Hematopoietic multipotent progenitor cell treated with erythropoietin and hydrocortisone succinate and interleukin-3 and kit ligand, for 4 days (in vitro differentiated cells): ENCODE measurements around the gene ETV6.
A peak's percentile ranks its signal among the peaks of the same experiment; 100 is the strongest.
"Not testable (repeated sequence)": the region's sequence is repeated elsewhere in the genome, so short reads cannot be mapped to it uniquely, and the experiment has no call there.

Experiments
- DNase-seq: peaks from one replicate; pipeline ENCODE4 v3.0.0-alpha.2; 2015

The ETV6 gene

GRCh38 chr12:11672256-11673191, 23.1 kb downstream of the ETV6 start:
- DNase-seq: no peak

DNA sequence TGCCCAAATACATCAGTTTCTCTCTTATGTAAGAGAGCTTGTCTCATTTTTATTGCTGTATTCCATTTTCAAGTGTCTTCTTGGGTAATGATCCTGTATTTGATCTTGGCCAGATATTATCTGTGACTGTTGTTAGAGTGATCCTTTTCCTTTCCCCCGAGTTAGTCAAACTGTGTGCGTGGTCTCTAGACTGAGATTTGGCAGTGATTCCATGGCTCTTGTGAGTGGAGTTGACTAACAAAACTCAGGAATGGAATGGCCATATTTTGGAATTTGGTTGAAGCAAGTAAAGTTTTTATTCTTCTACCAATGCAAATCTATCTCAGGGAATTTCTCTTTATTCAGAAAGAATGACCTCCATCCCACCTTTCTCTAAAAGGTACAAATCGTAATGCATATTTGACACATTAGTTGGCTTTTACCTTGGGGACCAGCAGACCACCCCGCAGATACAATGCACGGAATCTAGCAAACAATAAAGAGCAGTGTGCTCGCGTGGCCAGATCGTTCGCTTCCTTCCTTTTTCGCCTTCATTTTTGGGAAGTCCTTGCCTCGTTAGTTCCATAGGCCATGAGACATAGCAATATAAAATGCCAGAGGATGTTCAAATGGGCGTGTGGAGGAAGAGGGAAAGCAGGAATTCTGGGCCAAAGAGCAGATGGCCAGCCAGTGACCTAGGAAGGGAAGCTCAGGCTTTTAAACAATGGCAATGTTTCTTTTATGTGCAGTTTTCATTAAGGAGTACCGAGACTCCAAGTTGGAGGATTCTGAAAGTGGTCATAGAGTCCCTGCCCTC, 24.4 kb downstream of the ETV6 start:
- no peak for DNase-seq

DNA sequence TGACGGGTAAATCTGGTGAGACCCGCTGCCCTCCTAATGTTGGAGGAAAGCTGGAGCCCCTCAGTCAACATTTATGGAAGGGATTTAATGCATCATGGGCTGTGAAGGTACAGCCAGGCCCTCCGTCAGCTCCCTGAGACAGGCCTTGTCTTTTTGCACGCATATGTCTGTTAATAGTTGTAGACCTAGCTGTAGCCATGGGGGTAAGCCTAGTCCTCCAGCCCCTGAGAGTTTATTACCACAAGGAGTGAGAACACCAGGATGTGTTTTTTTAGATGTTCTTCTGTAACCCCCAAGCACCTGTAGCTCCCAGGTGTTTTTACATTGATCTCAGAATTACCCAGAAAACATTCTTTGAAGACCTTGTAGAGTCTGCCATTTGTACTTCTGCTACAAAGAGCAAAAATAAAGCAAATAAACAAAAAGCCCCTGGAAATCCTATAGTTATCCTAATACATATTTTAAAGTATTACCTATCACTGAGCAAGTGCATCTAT, 25.5 kb downstream of the ETV6 start:
- no peak for DNase-seq

GRCh38 chr12:11676052-11676451, 26.6 kb downstream of the ETV6 start:
- DNase-seq: no peak

DNA sequence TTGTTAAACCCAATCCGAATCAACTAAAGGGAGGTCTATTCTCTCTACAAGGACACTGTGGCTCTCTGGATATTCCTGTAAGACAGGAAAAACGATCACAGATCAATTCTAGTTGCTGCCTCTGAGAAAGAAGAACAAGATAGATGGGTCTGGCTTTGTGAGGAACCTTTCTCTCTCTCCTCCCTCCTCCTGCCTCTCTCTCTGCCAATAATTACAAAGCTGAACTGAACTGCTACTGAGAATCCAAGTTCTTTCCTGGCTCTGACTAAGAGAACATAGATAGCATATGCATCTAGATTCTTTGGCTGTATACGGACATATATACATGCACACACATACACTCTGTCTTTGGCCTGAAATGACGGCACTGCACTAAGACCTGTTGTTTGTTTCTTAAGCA, 27.6 kb downstream of the ETV6 start:
- DNase-seq: no peak

GRCh38 chr12:11677752-11678151, 28.3 kb downstream of the ETV6 start:
- DNase-seq: no peak

GRCh38 chr12:11678781-11679180, 29.3 kb downstream of the ETV6 start:
- DNase-seq: peak; percentile 87

DNA sequence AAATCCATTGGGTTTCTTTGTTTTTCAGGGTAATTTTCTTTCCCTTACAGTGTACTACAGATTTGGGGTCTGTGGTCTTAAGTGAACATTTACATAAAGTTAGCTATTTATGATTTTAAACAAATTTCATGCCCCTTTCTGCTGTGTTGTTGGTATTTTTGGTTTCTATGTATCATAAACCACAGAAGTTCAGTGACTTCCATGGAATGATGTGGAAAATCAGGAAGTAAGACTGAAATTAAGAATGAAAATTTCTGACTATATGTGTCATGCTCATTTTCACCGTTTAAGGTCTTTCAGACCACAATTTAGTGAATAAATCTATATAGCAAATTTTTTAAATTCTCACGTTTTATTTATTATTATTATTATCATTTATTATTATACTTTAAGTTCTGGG, 31.7 kb downstream of the ETV6 start:
- no peak for DNase-seq

DNA sequence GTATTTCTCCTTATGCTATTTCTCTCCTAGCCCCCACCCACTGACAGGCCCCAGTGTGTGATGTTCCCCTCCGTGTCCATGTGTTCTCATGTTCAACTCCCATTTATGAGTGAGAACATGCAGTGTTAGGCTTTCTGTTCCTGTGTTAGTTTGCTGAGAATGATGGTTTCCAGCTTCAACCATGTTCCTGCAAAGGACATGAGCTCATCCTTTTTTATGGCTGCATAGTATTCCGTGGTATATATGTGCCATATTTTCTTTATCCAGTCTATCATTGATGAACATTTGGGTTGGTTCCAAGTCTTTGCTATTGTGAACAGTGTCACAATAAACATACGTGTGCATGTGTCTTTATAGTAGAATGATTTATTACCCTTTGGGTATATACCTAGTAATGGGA, 32.2 kb downstream of the ETV6 start:
- DNase-seq: not testable (repeated sequence)

DNA sequence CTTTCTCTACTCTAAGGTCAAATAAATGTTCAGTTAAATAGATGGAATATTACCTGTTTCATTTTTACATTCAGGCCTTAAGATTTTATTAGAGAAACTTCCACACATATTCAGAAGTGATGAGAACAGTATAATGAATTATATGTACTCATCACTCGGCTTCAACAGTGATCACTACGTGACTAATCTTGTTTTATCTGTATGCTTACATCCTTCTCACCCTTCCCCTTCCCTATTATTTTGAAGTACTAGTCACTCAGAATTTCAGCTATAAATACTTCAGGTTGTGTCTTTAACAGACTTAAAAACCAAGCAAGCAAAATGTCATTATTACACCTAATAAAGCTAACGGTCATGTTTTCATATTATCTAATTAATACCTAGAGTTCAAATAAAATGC, 34.9 kb downstream of the ETV6 start:
- peak; percentile 51 for DNase-seq

DNA sequence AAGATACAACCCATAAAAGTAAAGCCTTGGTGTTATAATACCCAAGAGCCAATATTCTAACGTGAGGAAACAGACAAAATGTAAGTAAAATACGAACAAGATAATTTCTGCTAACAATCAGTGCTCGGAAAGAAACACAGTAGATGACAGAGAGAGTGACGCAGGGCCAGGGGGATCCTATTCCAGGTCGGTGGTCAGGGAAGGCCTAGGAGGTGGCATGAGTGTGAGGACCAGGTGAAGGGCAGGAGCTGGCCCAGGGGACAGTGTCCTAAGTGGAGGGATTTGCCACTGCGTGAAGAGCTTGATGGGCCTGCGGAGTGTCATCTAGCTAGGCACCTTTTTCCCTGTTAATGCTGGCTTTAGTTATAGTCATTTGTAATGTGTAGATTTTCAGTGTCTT, 35.3 kb downstream of the ETV6 start:
- DNase-seq: no peak

DNA sequence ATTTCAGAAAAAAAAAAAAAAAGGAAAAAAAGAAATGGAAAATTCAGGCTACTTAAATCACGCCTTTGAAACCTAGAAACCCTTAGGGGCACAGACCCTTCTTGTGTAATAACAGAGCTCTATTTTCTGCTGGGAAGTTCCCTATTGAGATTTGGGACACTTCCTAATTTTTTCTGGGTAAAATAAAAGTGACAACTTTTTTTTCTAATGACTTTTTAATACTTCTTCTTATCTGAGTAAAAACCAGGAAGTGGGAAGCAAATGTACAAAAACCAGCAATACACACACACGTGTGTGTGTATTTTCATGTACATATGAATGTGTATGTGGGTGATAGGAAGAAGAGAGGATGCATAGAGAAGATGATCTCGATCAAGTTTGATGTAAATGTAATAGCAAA, 35.8 kb downstream of the ETV6 start:
- peak; percentile 51 for DNase-seq

GRCh38 chr12:11685716-11686115, 36.2 kb downstream of the ETV6 start:
- DNase-seq: no peak

DNA sequence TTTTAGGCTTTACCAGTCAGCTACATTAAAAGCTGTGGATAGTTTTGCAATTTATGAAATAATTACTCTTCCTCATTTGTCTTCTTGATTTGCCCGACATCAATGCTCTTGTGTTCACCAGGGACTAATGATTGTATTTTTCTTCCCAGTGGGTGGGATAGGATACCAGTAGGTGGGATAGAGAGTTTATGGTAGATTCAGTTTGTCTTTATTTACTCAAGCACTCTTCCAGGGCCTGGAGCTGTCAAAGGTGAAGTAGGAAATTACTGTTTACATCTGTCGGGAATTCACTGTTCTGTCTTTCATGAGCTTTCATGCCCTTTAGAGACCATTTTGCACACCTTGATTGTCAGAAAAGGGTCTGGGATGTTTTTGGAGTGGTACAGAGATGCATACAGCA, 36.6 kb downstream of the ETV6 start:
- no peak for DNase-seq

DNA sequence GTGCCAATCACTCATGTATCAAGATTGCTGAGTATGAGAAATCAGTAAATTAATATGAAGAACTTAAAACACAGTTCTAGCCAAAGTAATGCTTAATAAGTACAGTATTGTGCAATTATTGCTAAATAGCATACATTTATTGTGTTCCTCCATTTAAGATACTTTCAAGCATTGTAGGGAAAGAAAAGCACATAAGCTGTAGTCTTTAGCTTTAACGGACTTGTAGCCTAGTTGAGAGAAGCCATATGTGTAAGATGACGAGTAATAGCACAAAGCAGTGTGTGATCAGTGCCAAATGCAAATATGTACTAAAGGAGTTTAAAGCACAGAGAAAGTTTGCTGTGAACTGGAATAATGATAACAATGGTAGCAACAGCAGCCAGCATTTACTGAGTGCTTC, 38.1 kb downstream of the ETV6 start:
- DNase-seq: peak; percentile 41

- peak; percentile 41 for DNase-seq
Measured at GRCh38 chr12:11688379-11688778, 38.9 kb downstream of the ETV6 start.

- DNase-seq: no peak
Measured at GRCh38 chr12:11688831-11689230, 39.4 kb downstream of the ETV6 start.

DNA sequence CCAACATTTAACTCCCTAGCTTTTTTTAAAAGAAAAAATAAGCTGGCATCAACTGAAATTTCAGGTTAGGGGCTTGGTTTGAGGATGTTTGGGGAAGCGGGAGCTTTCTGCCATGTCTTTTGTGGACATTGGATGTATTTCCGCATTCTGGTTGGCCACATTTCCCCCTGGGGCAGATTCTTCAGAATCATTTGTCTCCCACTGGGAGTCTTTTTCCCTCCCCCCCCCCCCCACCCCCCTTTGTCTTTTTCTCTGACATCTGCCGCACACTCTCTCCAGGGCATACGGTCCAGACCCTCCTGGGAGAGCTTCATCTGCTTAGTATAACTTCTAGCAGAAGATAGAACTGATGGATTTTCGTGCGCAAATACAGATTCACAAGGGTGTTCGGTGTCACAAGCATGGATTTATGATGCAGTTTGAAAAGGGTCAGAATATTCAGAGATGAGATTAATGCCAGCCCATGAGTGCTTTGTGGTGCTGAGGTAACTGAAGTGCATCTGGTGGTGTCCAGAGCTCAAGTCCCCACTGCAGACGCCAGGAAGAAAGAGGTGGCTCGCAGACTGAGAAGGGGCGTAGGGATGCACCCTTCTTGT, 40.2 kb downstream of the ETV6 start:
- DNase-seq: no peak

DNA sequence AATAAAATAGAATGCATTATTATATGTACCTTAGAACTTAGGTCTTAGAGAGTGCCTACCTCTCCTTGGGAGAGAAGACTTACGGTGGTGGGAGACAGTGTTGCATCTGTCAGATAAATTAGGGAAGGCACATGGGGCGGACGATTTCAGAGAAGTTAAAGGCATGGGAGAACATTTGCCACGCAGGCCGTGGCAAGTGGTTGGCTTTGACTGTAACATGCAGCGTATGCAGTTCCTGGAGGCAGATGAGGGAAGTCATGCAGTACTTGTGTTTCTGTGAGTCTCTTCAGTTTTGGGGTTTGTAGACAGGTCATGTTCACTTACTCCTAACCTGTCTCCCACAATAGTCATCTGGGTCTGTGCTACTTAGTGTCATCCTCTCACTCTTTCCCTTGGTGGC, 43.6 kb downstream of the ETV6 start:
- DNase-seq: no peak

GRCh38 chr12:11693601-11694000, 44.1 kb downstream of the ETV6 start:
- DNase-seq: peak; percentile 53

DNA sequence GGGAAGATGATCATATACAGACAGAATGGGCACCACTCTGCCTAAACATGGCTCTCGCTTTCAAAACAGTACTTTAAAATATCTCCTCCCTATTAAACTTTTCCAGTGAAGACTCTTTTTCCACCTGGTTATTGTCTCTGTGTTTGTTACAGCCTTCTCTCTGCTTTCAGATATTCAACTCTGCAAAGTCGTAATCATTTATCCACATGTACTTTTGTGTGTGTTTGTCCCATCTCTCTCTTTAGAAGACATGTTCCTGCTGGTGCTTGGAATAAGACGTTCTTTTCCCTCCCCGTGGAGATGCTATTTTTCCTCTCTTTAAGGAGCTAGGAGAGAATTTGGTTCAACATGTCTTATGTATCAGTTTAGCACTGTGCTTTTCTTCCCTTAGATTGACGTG, 45.1 kb downstream of the ETV6 start:
- DNase-seq: no peak

DNA sequence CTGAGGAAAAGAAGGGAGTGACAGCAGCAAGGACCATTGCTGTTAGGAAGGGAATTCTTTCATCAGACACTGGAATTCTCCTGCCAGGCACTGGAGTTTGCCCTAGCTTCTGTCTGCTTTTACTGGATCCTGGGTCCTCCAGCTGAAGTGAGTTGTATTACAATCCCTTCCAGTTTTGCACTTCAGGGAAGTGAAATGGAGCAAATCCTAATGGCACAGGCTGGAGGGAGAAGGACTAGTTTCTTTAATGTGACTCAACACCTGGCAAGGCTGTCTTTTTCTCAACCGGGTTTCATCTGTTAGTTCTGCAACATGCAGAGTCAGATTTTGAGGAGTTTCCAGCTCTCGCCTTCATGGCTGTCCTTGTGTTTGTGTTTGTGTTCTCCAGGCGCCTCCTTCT, 45.8 kb downstream of the ETV6 start:
- no peak for DNase-seq

GRCh38 chr12:11696084-11696483, 46.6 kb downstream of the ETV6 start:
- no peak for DNase-seq

DNA sequence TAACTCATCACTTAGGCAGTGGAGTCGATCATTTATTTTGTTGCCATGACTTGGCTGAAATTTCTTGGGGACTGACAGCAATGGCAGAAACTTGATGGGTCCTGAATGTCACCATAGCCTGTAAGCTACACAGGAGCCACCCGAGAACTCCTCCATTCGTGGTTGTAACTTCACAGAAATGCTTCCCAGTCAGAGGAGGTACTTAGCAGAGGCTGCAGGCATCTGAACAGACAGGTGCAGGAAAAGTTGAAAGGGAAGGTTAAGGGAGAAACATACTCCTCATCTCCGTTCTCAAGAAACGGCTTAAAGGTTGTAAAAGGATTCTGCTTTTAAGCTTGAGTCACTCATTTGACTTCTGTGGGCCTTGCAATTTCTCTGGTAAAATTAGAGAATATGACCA, 47.7 kb downstream of the ETV6 start:
- no peak for DNase-seq
